Lower lobe of right lung (tissue), 2 donors: ENCODE data around the gene SLC22A5. TPM values are rescaled to one million over a fixed set of nuclear protein-coding genes. Genes with fewer than 3 reads are reported as not detected.
"Not testable (repeated sequence)": the region's sequence is repeated elsewhere in the genome, so short reads cannot be mapped to it uniquely, and the experiment has no call there.

Experiments used
- ATAC-seq, 2 donors: fragments of 200-7000 bp; cut with Tn5 transposase; one replicate each; pipeline ENCODE4 v1.9.1; 2020 to 2022; ENCODE audit warnings: mild to moderate bottlenecking in 2 of 2, moderate library complexity in 2 of 2
- DNase-seq: peaks from one replicate; pipeline ENCODE4 v3.0.0-alpha.2; 2020
- H3K27ac ChIP-seq: fragments of 200-600 bp; one replicate; pipeline ENCODE4 v1.8.0; 2022
- H3K27me3 ChIP-seq: fragments of 200-600 bp; one replicate; pipeline ENCODE4 v1.8.0; 2022; ENCODE audit warnings: low read depth
- H3K36me3 ChIP-seq: fragments of 200-600 bp; one replicate; pipeline ENCODE4 v1.8.0; 2022; ENCODE audit warnings: mild to moderate bottlenecking
- H3K4me1 ChIP-seq: fragments of 200-600 bp; one replicate; pipeline ENCODE4 v1.8.0; 2022
- H3K4me3 ChIP-seq: fragments of 200-600 bp; one replicate; pipeline ENCODE4 v1.8.0; 2022; ENCODE audit warnings: mild to moderate bottlenecking
- H3K9me3 ChIP-seq: fragments of 200-600 bp; one replicate; pipeline ENCODE4 v1.8.0; 2022
- CTCF ChIP-seq: fragments of 200-600 bp; IDR thresholded peaks from one replicate; pipeline ENCODE4 v1.8.0; 2022; ENCODE audit warnings: antibody characterized with exemption, mild to moderate bottlenecking
- intact Hi-C: fragments of 100-400 bp; cut with DNase I; formaldehyde crosslinking; loops from one replicate; pipeline ENCODE4 v1.11.0; 2022
- total RNA-seq: library from RNA; stranded (reverse); fragmentation: NEBNext Ultra II Directional; extraction: Animal tissue kit (Norgen Biotek cat#: 25700); gene quantifications from one replicate; pipeline ENCODE4 v1.2.1, GENCODE V29; 2021
- donor health status: DM: no; HTN: yes; CAD: no; lungs with severe emphysema.

Gene SLC22A5
- total RNA-seq, 1 donor from 2014 or later, result 12.6 TPM

- Histone ChIP-seq H3K27ac (peak overlapping the region; percentile 62), H3K4me1 (peaks cover 98% of the 10 kb centered on the region), H3K9me3 (no peaks in the 10 kb centered on the region), H3K36me3 (no peaks in the 10 kb centered on the region), H3K4me3 (no peak overlapping the region), H3K27me3 (no peaks in the 10 kb centered on the region)
- TF ChIP-seq CTCF, result no peak
- no peak for ATAC-seq
- no peak for DNase-seq
- intact Hi-C loops, result no loop called here
Measured at GRCh38 chr5:132435886-132436285, 66.4 kb downstream of the SLC22A5 start.

- H3K27me3 ChIP-seq, result no peaks in the 10 kb centered on the region
- H3K4me1 ChIP-seq, result peaks cover 97% of the 10 kb centered on the region
Measured at GRCh38 chr5:132436936-132437335, 67.4 kb downstream of the SLC22A5 start.

GRCh38 chr5:132437604-132438266, 68.2 kb downstream of the SLC22A5 start:
- H3K4me1 ChIP-seq, result peaks cover 90% of the 10 kb centered on the region
- peak; percentile 82 to 90 for ATAC-seq
- H3K27ac ChIP-seq, result peak overlapping the region; percentile 75
- intact Hi-C loops, result no loop called here
- H3K4me3 ChIP-seq, result no peak overlapping the region
- DNase-seq, result peak; percentile 86
- H3K36me3 ChIP-seq, result no peaks in the 10 kb centered on the region
- H3K9me3 ChIP-seq, result no peaks in the 10 kb centered on the region
- H3K27me3 ChIP-seq, result no peaks in the 10 kb centered on the region
- TF ChIP-seq CTCF, result no peak

More at GRCh38 chr5:132436936-132437335, 67.4 kb downstream of the SLC22A5 start:
- Histone ChIP-seq H3K27ac (peak overlapping the region; percentile 75), H3K9me3 (no peaks in the 10 kb centered on the region), H3K4me3 (no peak overlapping the region), H3K36me3 (no peaks in the 10 kb centered on the region)
- ATAC-seq (no peak), DNase-seq (no peak)
- TF ChIP-seq CTCF, result no peak
- intact Hi-C loops, result no loop called here

GRCh38 chr5:132438267-132438645, 68.7 kb downstream of the SLC22A5 start:
- ATAC-seq, H3K36me3 ChIP-seq, H3K9me3 ChIP-seq, H3K4me3 ChIP-seq, H3K27me3 ChIP-seq, DNase-seq, intact Hi-C loops: not testable (repeated sequence)
- H3K27ac ChIP-seq, result peak overlapping the region; percentile 75
- peaks cover 85% of the 10 kb centered on the region for H3K4me1 ChIP-seq

- peak in 1 of 2 donors; percentile 24 for ATAC-seq
- H3K4me1 ChIP-seq, result peaks cover 81% of the 10 kb centered on the region
- TF ChIP-seq CTCF, result no peak
Measured at GRCh38 chr5:132438917-132439316, 69.4 kb downstream of the SLC22A5 start.

GRCh38 chr5:132439521-132440089, 70.1 kb downstream of the SLC22A5 start:
- intact Hi-C loops, result no loop called here
- H3K27ac ChIP-seq, result peak overlapping the region; percentile 75
- H3K27me3 ChIP-seq, result no peaks in the 10 kb centered on the region
- no peaks in the 10 kb centered on the region for H3K9me3 ChIP-seq
- DNase-seq, result no peak
- no peak overlapping the region for H3K4me3 ChIP-seq
- H3K4me1 ChIP-seq, result peaks cover 80% of the 10 kb centered on the region
- peak; percentile 56 to 71 for ATAC-seq
- TF ChIP-seq CTCF, result no peak
- no peaks in the 10 kb centered on the region for H3K36me3 ChIP-seq

More at GRCh38 chr5:132438917-132439316, 69.4 kb downstream of the SLC22A5 start:
- no peak overlapping the region for H3K4me3 ChIP-seq
- H3K36me3 ChIP-seq, result no peaks in the 10 kb centered on the region
- intact Hi-C loops, result no loop called here
- H3K27me3 ChIP-seq, result no peaks in the 10 kb centered on the region
- no peaks in the 10 kb centered on the region for H3K9me3 ChIP-seq
- DNase-seq, result no peak
- peak overlapping the region; percentile 75 for H3K27ac ChIP-seq
